ENCODE results near the gene MED13L.
A peak's percentile ranks its signal among the peaks of the same experiment; 100 is the strongest.

The MED13L gene

GRCh38 chr12:116130431-116130830, 147.1 kb downstream of the MED13L start:
- no peak overlapping the region for H3K4me3 ChIP-seq
- no peak for DNase-seq (ENCODE audit: low spot score)
- no peak overlapping the region for H3K27ac ChIP-seq
- TF ChIP-seq CTCF (IDR thresholded peaks at IDR 0.05), result no peak

- Histone ChIP-seq H3K27ac (no peak overlapping the region), H3K4me3 (no peak overlapping the region)
- TF ChIP-seq CTCF (IDR thresholded peaks at IDR 0.05), result no peak
- no peak for DNase-seq (ENCODE audit: low spot score)
These were observed 148.7 kb downstream of the MED13L start for GRCh38 chr12:116128779-116129178.

- Histone ChIP-seq H3K4me3 (no peak overlapping the region), H3K27ac (no peak overlapping the region)
- DNase-seq (ENCODE audit: low spot score), result no peak
- TF ChIP-seq CTCF (IDR thresholded peaks at IDR 0.05), result no peak
These were observed 149.6 kb downstream of the MED13L start for GRCh38 chr12:116127859-116128258.

GRCh38 chr12:116126610-116127009, 150.9 kb downstream of the MED13L start:
- TF ChIP-seq CTCF (IDR thresholded peaks at IDR 0.05), result no peak

GRCh38 chr12:116125956-116126566, 151.4 kb downstream of the MED13L start:
- DNase-seq (ENCODE audit: low spot score), result no peak
- no peak for TF ChIP-seq CTCF (IDR thresholded peaks at IDR 0.05)
- Histone ChIP-seq H3K27ac (no peak overlapping the region), H3K4me3 (no peak overlapping the region)

More at GRCh38 chr12:116126610-116127009, 150.9 kb downstream of the MED13L start:
- Histone ChIP-seq H3K27ac (no peak overlapping the region), H3K4me3 (no peak overlapping the region)
- no peak for DNase-seq (ENCODE audit: low spot score)

GRCh38 chr12:116125084-116125483, 152.4 kb downstream of the MED13L start:
- no peak for TF ChIP-seq CTCF (IDR thresholded peaks at IDR 0.05)
- Histone ChIP-seq H3K27ac (no peak overlapping the region), H3K4me3 (no peak overlapping the region)
- no peak for DNase-seq (ENCODE audit: low spot score)

- no peak for DNase-seq (ENCODE audit: low spot score)
- no peak overlapping the region for H3K27ac ChIP-seq
- no peak for TF ChIP-seq CTCF (IDR thresholded peaks at IDR 0.05)
- peak overlapping the region; percentile 4 for H3K4me3 ChIP-seq
These were observed 153.8 kb downstream of the MED13L start for GRCh38 chr12:116123451-116124258.

Data from coronary artery (tissue), 2 donors.